DOHH2 (cell line): ENCODE data around the gene SLC16A8.

Source experiments
- CTCF ChIP-seq: fragments of 200-600 bp; sonication (generic); IDR thresholded peaks from one replicate; pipeline ENCODE4 v1.5.1; 2014; ENCODE audit warnings: antibody characterized with exemption, mild to moderate bottlenecking, low read depth, low read length; ENCODE audit not compliant: poor library complexity, severe bottlenecking
- EZH2phosphoT487 ChIP-seq: fragments of 200-600 bp; sonication (generic); IDR thresholded peaks from 2 replicates; pipeline ENCODE4 v1.6.1; 2017; ENCODE audit warnings: borderline replicate concordance, mild to moderate bottlenecking, antibody characterized with exemption, low read length, moderate library complexity, mixed read lengths

DNA sequence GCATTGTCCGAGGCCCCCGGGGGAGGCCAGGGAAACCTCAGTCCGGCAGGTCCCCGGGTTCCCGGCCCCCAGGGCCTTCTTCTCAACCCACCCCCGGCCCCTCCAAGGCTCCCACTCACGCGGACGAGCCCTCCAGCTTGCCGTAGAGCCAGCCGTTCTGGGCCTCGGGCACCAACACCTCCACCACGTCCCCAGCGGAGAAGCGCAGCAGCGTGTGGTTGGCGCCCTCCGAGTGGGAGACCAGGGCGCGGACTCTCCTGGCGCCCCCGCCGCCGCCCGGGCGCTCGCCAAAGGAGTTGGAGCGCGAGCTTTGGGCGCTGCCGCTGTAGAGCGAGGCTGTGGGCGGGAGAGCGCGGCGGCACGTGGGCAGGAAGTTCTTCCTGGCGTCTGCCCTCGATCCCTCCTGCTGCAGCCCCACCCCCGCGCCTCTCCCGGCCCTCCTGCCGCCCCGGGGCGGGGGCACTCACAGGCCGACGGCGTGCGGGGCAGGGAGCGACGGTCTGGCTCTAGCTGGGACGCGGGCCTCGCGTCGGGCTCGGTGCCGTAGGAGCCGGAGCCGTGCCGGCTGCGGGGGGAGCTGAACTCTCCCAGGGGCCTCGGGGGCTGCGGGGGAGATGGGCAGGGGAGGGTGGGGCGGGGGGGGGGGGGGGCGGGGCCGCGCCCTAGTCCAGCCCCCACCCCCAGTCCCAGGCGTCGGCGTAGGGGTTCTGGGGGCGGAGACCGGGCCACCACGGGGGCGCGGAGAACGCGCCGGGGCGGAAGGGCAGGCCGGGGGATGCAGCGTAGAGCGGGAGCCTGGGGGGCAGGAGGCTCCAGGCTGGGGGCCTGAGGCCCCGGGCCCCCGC lies 4.9 kb upstream of the SLC16A8 start:
- TF ChIP-seq CTCF (no peak), EZH2phosphoT487 (no peak)
